ENCODE data around the gene SLC41A1. TPM values are rescaled to one million over a fixed set of nuclear protein-coding genes. Genes with fewer than 3 reads are reported as not detected.

SLC41A1 gene
- polyA plus RNA-seq, 1 of the 3 experiments (the other 2 are of a cell fraction): 18.3 TPM

DNA sequence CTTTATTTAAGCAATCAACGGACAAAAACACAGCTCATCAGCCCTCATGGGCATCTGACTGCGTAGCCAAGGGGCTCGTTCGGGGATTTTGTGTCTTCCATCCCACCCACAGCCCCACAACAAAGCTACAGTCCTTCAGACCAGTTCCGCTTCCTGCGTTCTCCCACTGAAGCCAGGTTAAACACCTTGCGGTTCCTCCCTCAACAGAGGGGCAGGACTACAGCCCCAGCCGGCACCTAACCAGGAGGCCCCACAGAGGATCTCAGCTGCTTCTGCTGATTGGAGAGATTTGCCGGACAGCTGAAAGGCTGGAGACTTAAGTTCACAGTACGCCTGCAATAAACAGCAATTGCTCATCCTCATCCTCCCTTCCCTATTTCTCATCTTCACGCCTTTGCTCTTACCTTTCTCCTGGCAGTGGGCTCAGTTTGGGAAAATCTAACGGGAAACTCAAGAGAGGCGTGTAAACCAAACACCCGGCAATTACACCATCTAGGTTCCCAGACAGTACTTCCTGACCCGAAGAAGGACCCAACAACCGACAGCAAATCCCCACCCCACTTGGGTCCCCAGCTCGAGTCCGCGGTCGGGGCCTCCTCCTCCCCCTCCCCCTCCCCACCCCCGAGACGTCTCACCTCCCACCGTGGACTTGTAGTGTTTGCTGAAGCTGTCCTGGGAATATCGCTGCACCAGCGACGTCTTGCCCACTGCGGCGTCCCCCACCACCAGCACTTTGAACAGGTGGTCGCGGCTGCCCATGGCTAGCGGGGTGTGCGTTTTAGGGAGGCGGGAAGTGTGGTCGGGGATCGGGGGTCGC is 38.6 kb downstream of the SLC41A1 start:
- POLR2A ChIA-PET: interaction anchor here (0.9 kb wide), 1 partner anchor 60 kb away, joined by 4 read pairs; no protein-coding TSS in a partner anchor
- WGBS (ENCODE audit: low lambda C conversion rate): 36% methylated on average over 36 of the region's 36 CpGs

More for the DNA sequence above, 38.6 kb downstream of the SLC41A1 start:
- no peaks in the 10 kb centered on the region for H3F3A ChIP-seq (replicated peaks; ENCODE audit: insufficient read depth)
- CTCF ChIA-PET: interaction anchor here (1.0 to 7.8 kb wide), 7 partner anchors 17 to 289 kb away, joined by 3 to 37 read pairs (median 5); no protein-coding TSS in a partner anchor
- no peaks in the 10 kb centered on the region for H3K79me2 ChIP-seq (ENCODE audit: insufficient read depth)
- no peaks in the 10 kb centered on the region for H3K9me2 ChIP-seq
- H2AFZ ChIP-seq (ENCODE audit: low read depth): peak overlapping the region; percentile 98
- no peak overlapping the region for H3K27ac ChIP-seq (ENCODE audit: low read depth in 2 of 2, low read length in 1 of 2)
- H4K20me1 ChIP-seq (ENCODE audit: insufficient read depth): no peaks in the 10 kb centered on the region
- H3K36me3 ChIP-seq (replicated peaks in 1 of 2; ENCODE audit: control insufficient read depth in 1 of 2, insufficient read depth in 2 of 2, low read length in 1 of 2): peaks cover 0 to 6% of the 10 kb centered on the region in 2 experiments
- peaks cover 0 to 6% of the 10 kb centered on the region in 2 experiments; a peak in 1 of 4 replicates for H3K4me1 ChIP-seq (ENCODE audit: control insufficient read depth in 1 of 2, insufficient read depth in 2 of 2, low read depth in 1 of 2, low read length in 1 of 2)
- no peaks in the 10 kb centered on the region; the same call in 1 of the 2 replicates for H3K27me3 ChIP-seq (ENCODE audit: insufficient read depth)
- peak overlapping the region; percentile 88 to 94 for H3K4me3 ChIP-seq (ENCODE audit: low read depth in 2 of 2, low read length in 1 of 2)
- peak overlapping the region; percentile 94 for H3K4me2 ChIP-seq
- TF ChIP-seq SMC3 (IDR thresholded peaks at IDR 0.05; ENCODE audit: low read depth, low read length) (no peak), RFX5 (IDR thresholded peaks at IDR 0.05; ENCODE audit: low read length) (no peak), CHD2 (IDR thresholded peaks at IDR 0.05; ENCODE audit: low read length, partially characterized antibody) (no peak), MXI1 (IDR thresholded peaks at IDR 0.05; ENCODE audit: low read depth, low read length) (no peak), JUND (IDR thresholded peaks at IDR 0.05) (no peak), EZH2phosphoT487 (IDR thresholded peaks at IDR 0.05; ENCODE audit: borderline replicate concordance, low read depth) (no peak), YY1 (IDR thresholded peaks at IDR 0.05; ENCODE audit: low read depth) (no peak), TCF12 (IDR thresholded peaks at IDR 0.05) (no peak)
- TF ChIP-seq, protein P1, sequence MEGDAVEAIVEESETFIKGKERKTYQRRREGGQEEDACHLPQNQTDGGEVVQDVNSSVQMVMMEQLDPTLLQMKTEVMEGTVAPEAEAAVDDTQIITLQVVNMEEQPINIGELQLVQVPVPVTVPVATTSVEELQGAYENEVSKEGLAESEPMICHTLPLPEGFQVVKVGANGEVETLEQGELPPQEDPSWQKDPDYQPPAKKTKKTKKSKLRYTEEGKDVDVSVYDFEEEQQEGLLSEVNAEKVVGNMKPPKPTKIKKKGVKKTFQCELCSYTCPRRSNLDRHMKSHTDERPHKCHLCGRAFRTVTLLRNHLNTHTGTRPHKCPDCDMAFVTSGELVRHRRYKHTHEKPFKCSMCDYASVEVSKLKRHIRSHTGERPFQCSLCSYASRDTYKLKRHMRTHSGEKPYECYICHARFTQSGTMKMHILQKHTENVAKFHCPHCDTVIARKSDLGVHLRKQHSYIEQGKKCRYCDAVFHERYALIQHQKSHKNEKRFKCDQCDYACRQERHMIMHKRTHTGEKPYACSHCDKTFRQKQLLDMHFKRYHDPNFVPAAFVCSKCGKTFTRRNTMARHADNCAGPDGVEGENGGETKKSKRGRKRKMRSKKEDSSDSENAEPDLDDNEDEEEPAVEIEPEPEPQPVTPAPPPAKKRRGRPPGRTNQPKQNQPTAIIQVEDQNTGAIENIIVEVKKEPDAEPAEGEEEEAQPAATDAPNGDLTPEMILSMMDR (IDR thresholded peaks at IDR 0.05): no peak
- TF ChIP-seq, protein P2, sequence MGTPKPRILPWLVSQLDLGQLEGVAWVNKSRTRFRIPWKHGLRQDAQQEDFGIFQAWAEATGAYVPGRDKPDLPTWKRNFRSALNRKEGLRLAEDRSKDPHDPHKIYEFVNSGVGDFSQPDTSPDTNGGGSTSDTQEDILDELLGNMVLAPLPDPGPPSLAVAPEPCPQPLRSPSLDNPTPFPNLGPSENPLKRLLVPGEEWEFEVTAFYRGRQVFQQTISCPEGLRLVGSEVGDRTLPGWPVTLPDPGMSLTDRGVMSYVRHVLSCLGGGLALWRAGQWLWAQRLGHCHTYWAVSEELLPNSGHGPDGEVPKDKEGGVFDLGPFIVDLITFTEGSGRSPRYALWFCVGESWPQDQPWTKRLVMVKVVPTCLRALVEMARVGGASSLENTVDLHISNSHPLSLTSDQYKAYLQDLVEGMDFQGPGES (IDR thresholded peaks at IDR 0.05; ENCODE audit: low read depth, low read length): no peak
- TF ChIP-seq, protein P3, sequence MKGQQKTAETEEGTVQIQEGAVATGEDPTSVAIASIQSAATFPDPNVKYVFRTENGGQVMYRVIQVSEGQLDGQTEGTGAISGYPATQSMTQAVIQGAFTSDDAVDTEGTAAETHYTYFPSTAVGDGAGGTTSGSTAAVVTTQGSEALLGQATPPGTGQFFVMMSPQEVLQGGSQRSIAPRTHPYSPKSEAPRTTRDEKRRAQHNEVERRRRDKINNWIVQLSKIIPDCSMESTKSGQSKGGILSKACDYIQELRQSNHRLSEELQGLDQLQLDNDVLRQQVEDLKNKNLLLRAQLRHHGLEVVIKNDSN (IDR thresholded peaks at IDR 0.05; ENCODE audit: borderline replicate concordance, low read depth): no peak
- TF ChIP-seq, protein P4, sequence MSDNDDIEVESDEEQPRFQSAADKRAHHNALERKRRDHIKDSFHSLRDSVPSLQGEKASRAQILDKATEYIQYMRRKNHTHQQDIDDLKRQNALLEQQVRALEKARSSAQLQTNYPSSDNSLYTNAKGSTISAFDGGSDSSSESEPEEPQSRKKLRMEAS (IDR thresholded peaks at IDR 0.05; ENCODE audit: low read depth): no peak
- peak overlapping the region; percentile 71 for H3K9ac ChIP-seq
- no peaks in the 10 kb centered on the region for H3K9me3 ChIP-seq
- peak; percentile 45 for DNase-seq

Measured in SK-N-SH (cell line).